GM13976 (cell line): ENCODE measurements around the gene TLCD5.
A peak's percentile ranks its signal among the peaks of the same experiment; 100 is the strongest.

Experiments used
- DNase-seq: peaks from one replicate; pipeline ENCODE4 v3.0.0; 2012; ENCODE audit warnings: low spot score
- CTCF ChIP-seq: IDR thresholded peaks from 2 replicates; pipeline ENCODE4 v1.5.1; 2012; ENCODE audit warnings: borderline replicate concordance, mild to moderate bottlenecking; ENCODE audit not compliant: insufficient read depth; ENCODE audit errors: extremely low read depth, missing control alignments, control extremely low read depth
- in situ Hi-C: fragments of 300-500 bp; cut with MboI; formaldehyde crosslinking; loops from one replicate; pipeline ENCODE4 v1.12.0; 2022; ENCODE audit warnings: low sequenced_read_pairs, mixed read lengths, inconsistent platforms; ENCODE audit not compliant: unreplicated experiment

The TLCD5 gene

GRCh38 chr11:120296554-120296953 is 28.5 kb upstream of the TLCD5 start:
- no peak for DNase-seq
- no peak for TF ChIP-seq CTCF
- in situ Hi-C loops: no loop called here

- DNase-seq: no peak
- no peak for TF ChIP-seq CTCF
- in situ Hi-C loops: no loop called here
Observed at GRCh38 chr11:120298461-120298860, 26.6 kb upstream of the TLCD5 start.

GRCh38 chr11:120302001-120302805 is 22.9 kb upstream of the TLCD5 start:
- no peak for TF ChIP-seq CTCF
- no peak for DNase-seq
- in situ Hi-C loops: loop anchor here (5.0 kb wide), 1 partner anchor 70 kb away; no protein-coding TSS in a partner anchor

- TF ChIP-seq CTCF: peak; percentile 92
- DNase-seq: peak; percentile 79
- in situ Hi-C loops: loop anchor here (5.0 kb wide), 1 partner anchor 71 kb away; no protein-coding TSS in a partner anchor
Observed at GRCh38 chr11:120303004-120303637, 22.0 kb upstream of the TLCD5 start.

- TF ChIP-seq CTCF: no peak
- in situ Hi-C loops: loop anchor here (5.0 kb wide), 1 partner anchor 72 kb away; no protein-coding TSS in a partner anchor
- peak; percentile 44 for DNase-seq
Observed at GRCh38 chr11:120304526-120304925, 20.6 kb upstream of the TLCD5 start.

- no peak for DNase-seq
- no peak for TF ChIP-seq CTCF
- in situ Hi-C loops: no loop called here
Observed at GRCh38 chr11:120305286-120305685, 19.8 kb upstream of the TLCD5 start.
